HuH-7.5 (cell line): ENCODE data around the gene SLC35A5.

ENCODE experiments used
- DNase-seq: peaks from one replicate; pipeline ENCODE4 v3.0.0; 2011; ENCODE audit warnings: low spot score

SLC35A5 gene

GRCh38 chr3:112627419-112627818 lies 65.6 kb downstream of the SLC35A5 start:
- DNase-seq = no peak

GRCh38 chr3:112627919-112628466 lies 66.1 kb downstream of the SLC35A5 start:
- DNase-seq = no peak

- DNase-seq = no peak
Observed at GRCh38 chr3:112629425-112629824, 67.6 kb downstream of the SLC35A5 start.

- DNase-seq = no peak
Observed at GRCh38 chr3:112631257-112631656, 69.4 kb downstream of the SLC35A5 start.

- DNase-seq = no peak
Observed at GRCh38 chr3:112632596-112632995, 70.8 kb downstream of the SLC35A5 start.

GRCh38 chr3:112633191-112633590 lies 71.3 kb downstream of the SLC35A5 start:
- no peak for DNase-seq

- DNase-seq = no peak
Observed at GRCh38 chr3:112633757-112634156, 71.9 kb downstream of the SLC35A5 start.

- no peak for DNase-seq
Observed at GRCh38 chr3:112634786-112635541, 73.1 kb downstream of the SLC35A5 start.
